NCI-H1436 treated with DMSO at 0.1 percent for 48 hours (cell line): ENCODE results near the gene ANK2.

Experiments used
- DNase-seq: peaks from one replicate; lab custom pipeline; 2025; lab: John Stamatoyannopoulos, UW

ANK2 gene

GRCh38 chr4:113049421-113050370 lies at the start of gene ANK2:
Gene ANK2 (plus strand): TSS chr4:113049653. CDS start chr4:113049729, 76 bp downstream.
- peak; percentile 58 for DNase-seq

- DNase-seq: no peak
Observed at GRCh38 chr4:113003841-113004240, 45.6 kb upstream of the ANK2 start.

- no peak for DNase-seq
Observed at GRCh38 chr4:113004655-113005054, 44.8 kb upstream of the ANK2 start.

GRCh38 chr4:113006632-113007031 lies 42.8 kb upstream of the ANK2 start:
- no peak for DNase-seq

- no peak for DNase-seq
Observed at GRCh38 chr4:113007151-113007550, 42.3 kb upstream of the ANK2 start.

GRCh38 chr4:113008135-113008534 lies 41.3 kb upstream of the ANK2 start:
- DNase-seq: no peak

GRCh38 chr4:113008716-113009115 lies 40.7 kb upstream of the ANK2 start:
- no peak for DNase-seq

GRCh38 chr4:113009461-113009860 lies 40.0 kb upstream of the ANK2 start:
- no peak for DNase-seq

- no peak for DNase-seq
Observed at GRCh38 chr4:113012122-113012725, 37.2 kb upstream of the ANK2 start.

GRCh38 chr4:113012786-113013185 lies 36.7 kb upstream of the ANK2 start:
- no peak for DNase-seq

GRCh38 chr4:113013751-113014150 lies 35.7 kb upstream of the ANK2 start:
- no peak for DNase-seq

GRCh38 chr4:113016377-113016776 lies 33.1 kb upstream of the ANK2 start:
- no peak for DNase-seq

GRCh38 chr4:113020966-113021365 lies 28.5 kb upstream of the ANK2 start:
- DNase-seq: no peak

- peak; percentile 15 for DNase-seq
Observed at GRCh38 chr4:113024388-113024787, 25.1 kb upstream of the ANK2 start.

GRCh38 chr4:113025416-113025815 lies 24.0 kb upstream of the ANK2 start:
- DNase-seq: no peak

GRCh38 chr4:113026556-113026955 lies 22.9 kb upstream of the ANK2 start:
- DNase-seq: no peak

GRCh38 chr4:113028074-113028473 lies 21.4 kb upstream of the ANK2 start:
- DNase-seq: no peak

GRCh38 chr4:113031212-113031611 lies 18.2 kb upstream of the ANK2 start:
- no peak for DNase-seq

- no peak for DNase-seq
Observed at GRCh38 chr4:113040793-113041192, 8.7 kb upstream of the ANK2 start.

GRCh38 chr4:113042502-113042901 lies 7.0 kb upstream of the ANK2 start:
- no peak for DNase-seq

GRCh38 chr4:113043591-113043990 lies 5.9 kb upstream of the ANK2 start:
- no peak for DNase-seq

GRCh38 chr4:113050371-113050755 lies 910 bp downstream of the ANK2 start:
- no peak for DNase-seq

GRCh38 chr4:113050837-113051236 lies 1.4 kb downstream of the ANK2 start:
- DNase-seq: no peak
